SK-N-SH treated with all-trans-retinoic acid at 6 μM for 48 hours (cell line): ENCODE results near the gene NID1.

ENCODE experiments used
- ESRRG ChIP-seq: fragments of 250-450 bp; sonication (Bioruptor Pico); IDR thresholded peaks from 2 replicates; pipeline ENCODE4 v1.6.1; 2021; ENCODE audit warnings: mild to moderate bottlenecking
- GLIS3 ChIP-seq: fragments of 250-450 bp; sonication (Bioruptor Pico); IDR thresholded peaks from 2 replicates; pipeline ENCODE4 v1.5.0; 2020; ENCODE audit warnings: mild to moderate bottlenecking, moderate library complexity
- ISL1 ChIP-seq: fragments of 250-450 bp; sonication (Bioruptor Pico); IDR thresholded peaks from 2 replicates; pipeline ENCODE4 v2.1.2; 2022; ENCODE audit warnings: mild to moderate bottlenecking, moderate library complexity
- OSR1 ChIP-seq: fragments of 250-450 bp; sonication (Bioruptor Pico); IDR thresholded peaks from 2 replicates; pipeline ENCODE4 v1.8.0; 2022; ENCODE audit warnings: moderate library complexity, mild to moderate bottlenecking, inconsistent platforms
- POU6F1 ChIP-seq: fragments of 250-450 bp; sonication (Bioruptor Pico); IDR thresholded peaks from 2 replicates; pipeline ENCODE4 v1.8.0; 2021; ENCODE audit warnings: low read depth, mild to moderate bottlenecking, moderate library complexity, borderline replicate concordance
- RARB ChIP-seq: fragments of 250-450 bp; sonication (Bioruptor Pico); IDR thresholded peaks from 2 replicates; pipeline ENCODE4 v1.8.0; 2021; ENCODE audit warnings: mild to moderate bottlenecking, moderate library complexity
- SNAI2 ChIP-seq: fragments of 250-450 bp; sonication (Bioruptor Pico); IDR thresholded peaks from 2 replicates; pipeline ENCODE4 v1.5.0; 2020; ENCODE audit warnings: mild to moderate bottlenecking, moderate library complexity
- TOX ChIP-seq: fragments of 250-450 bp; sonication (Bioruptor Pico); IDR thresholded peaks from 2 replicates; pipeline ENCODE4 v1.8.0; 2021; ENCODE audit warnings: mild to moderate bottlenecking, moderate library complexity, borderline replicate concordance
- TSHZ2 ChIP-seq: fragments of 250-450 bp; sonication (Bioruptor Pico); IDR thresholded peaks from 2 replicates; pipeline ENCODE4 v1.5.0; 2020; ENCODE audit warnings: mild to moderate bottlenecking, moderate library complexity
- ZC3H10 ChIP-seq: fragments of 250-450 bp; sonication (Bioruptor Pico); IDR thresholded peaks from 2 replicates; pipeline ENCODE4 v1.5.1; 2021; ENCODE audit warnings: mild to moderate bottlenecking, moderate library complexity
- ZFP3 ChIP-seq: fragments of 250-450 bp; sonication (Bioruptor Pico); IDR thresholded peaks from 2 replicates; pipeline ENCODE4 v1.5.0; 2020; ENCODE audit warnings: mild to moderate bottlenecking, moderate library complexity
- ZNF565 ChIP-seq: fragments of 450-650 bp; formaldehyde crosslinking; conservative IDR thresholded peaks from 2 replicates; pipeline ENCODE4 v1.5.0; 2020; ENCODE audit warnings: low read depth, mild to moderate bottlenecking, moderate library complexity
- TF ChIP-seq, protein P1 (sequence below): fragments of 250-450 bp; sonication (Bioruptor Pico); IDR thresholded peaks from 2 replicates; pipeline ENCODE4 v1.8.0; 2020; ENCODE audit warnings: mild to moderate bottlenecking, moderate library complexity, borderline replicate concordance
- TF ChIP-seq, protein P2 (sequence below): fragments of 250-450 bp; sonication (Bioruptor Pico); IDR thresholded peaks from 2 replicates; pipeline ENCODE4 v1.5.1; 2021; ENCODE audit warnings: mild to moderate bottlenecking, moderate library complexity

- TF ChIP-seq, protein P1, sequence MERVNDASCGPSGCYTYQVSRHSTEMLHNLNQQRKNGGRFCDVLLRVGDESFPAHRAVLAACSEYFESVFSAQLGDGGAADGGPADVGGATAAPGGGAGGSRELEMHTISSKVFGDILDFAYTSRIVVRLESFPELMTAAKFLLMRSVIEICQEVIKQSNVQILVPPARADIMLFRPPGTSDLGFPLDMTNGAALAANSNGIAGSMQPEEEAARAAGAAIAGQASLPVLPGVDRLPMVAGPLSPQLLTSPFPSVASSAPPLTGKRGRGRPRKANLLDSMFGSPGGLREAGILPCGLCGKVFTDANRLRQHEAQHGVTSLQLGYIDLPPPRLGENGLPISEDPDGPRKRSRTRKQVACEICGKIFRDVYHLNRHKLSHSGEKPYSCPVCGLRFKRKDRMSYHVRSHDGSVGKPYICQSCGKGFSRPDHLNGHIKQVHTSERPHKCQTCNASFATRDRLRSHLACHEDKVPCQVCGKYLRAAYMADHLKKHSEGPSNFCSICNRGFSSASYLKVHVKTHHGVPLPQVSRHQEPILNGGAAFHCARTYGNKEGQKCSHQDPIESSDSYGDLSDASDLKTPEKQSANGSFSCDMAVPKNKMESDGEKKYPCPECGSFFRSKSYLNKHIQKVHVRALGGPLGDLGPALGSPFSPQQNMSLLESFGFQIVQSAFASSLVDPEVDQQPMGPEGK (CRISPR knock-in tag): no peak
- TF ChIP-seq RARB (CRISPR knock-in tag) (no peak), ZFP3 (CRISPR knock-in tag) (no peak), ZC3H10 (CRISPR knock-in tag) (no peak), GLIS3 (CRISPR knock-in tag) (no peak), ISL1 (CRISPR knock-in tag) (no peak), ZNF565 (CRISPR knock-in tag) (no peak), TSHZ2 (CRISPR knock-in tag) (no peak), OSR1 (CRISPR knock-in tag) (no peak), TOX (CRISPR knock-in tag) (no peak), ESRRG (no peak), SNAI2 (CRISPR knock-in tag) (no peak), POU6F1 (CRISPR knock-in tag) (no peak)
- TF ChIP-seq, protein P2, sequence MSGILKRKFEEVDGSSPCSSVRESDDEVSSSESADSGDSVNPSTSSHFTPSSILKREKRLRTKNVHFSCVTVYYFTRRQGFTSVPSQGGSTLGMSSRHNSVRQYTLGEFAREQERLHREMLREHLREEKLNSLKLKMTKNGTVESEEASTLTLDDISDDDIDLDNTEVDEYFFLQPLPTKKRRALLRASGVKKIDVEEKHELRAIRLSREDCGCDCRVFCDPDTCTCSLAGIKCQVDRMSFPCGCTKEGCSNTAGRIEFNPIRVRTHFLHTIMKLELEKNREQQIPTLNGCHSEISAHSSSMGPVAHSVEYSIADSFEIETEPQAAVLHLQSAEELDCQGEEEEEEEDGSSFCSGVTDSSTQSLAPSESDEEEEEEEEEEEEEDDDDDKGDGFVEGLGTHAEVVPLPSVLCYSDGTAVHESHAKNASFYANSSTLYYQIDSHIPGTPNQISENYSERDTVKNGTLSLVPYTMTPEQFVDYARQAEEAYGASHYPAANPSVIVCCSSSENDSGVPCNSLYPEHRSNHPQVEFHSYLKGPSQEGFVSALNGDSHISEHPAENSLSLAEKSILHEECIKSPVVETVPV (CRISPR knock-in tag): no peak
Measured at GRCh38 chr1:236063919-236064673, 794 bp downstream of the NID1 start.
